DND-41 (cell line): Measurements from ENCODE around the gene NEU3.

Source experiments
- EZH2 ChIP-seq: IDR thresholded peaks from 3 replicates; pipeline ENCODE4 v1.6.1; 2012; ENCODE audit warnings: borderline replicate concordance, low read depth, mild to moderate bottlenecking, moderate library complexity, low read length, inconsistent platforms; ENCODE audit not compliant: severe bottlenecking
- TF ChIP-seq, protein P1 (sequence below): IDR thresholded peaks from 2 replicates; pipeline ENCODE4 v1.5.1; 2012; ENCODE audit warnings: borderline replicate concordance, low read length, moderate library complexity, mild to moderate bottlenecking; ENCODE audit not compliant: poor library complexity, severe bottlenecking; ENCODE audit errors: extremely low read depth

DNA sequence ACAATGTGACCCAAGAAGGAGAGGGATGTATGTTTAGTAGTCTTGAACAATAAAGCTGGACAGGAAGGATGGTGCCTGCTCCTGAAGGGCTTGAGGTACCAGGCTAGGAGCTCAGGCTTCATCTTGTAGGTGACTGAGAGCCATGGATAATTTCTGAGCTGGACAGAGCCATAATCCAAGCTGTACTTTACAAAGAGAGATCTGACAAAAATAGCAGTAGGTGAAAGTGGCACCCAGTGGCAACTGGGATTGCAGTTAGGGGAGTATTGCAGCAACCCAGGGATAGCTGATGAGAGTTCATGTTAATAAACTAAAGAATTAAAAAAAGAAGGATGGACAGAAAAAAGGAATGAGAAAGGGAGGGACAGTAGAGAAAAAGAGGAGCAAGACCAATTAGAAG lies 47.2 kb upstream of the NEU3 start:
- TF ChIP-seq, protein P1, sequence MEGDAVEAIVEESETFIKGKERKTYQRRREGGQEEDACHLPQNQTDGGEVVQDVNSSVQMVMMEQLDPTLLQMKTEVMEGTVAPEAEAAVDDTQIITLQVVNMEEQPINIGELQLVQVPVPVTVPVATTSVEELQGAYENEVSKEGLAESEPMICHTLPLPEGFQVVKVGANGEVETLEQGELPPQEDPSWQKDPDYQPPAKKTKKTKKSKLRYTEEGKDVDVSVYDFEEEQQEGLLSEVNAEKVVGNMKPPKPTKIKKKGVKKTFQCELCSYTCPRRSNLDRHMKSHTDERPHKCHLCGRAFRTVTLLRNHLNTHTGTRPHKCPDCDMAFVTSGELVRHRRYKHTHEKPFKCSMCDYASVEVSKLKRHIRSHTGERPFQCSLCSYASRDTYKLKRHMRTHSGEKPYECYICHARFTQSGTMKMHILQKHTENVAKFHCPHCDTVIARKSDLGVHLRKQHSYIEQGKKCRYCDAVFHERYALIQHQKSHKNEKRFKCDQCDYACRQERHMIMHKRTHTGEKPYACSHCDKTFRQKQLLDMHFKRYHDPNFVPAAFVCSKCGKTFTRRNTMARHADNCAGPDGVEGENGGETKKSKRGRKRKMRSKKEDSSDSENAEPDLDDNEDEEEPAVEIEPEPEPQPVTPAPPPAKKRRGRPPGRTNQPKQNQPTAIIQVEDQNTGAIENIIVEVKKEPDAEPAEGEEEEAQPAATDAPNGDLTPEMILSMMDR, result no peak
- no peak for TF ChIP-seq EZH2
